NCI-H146 treated with DMSO at 0.1 percent for 48 hours (cell line): ENCODE data around the gene EGLN3.

Experiments
- DNase-seq: peaks from one replicate; lab custom pipeline; 2025; ENCODE audit not compliant: unreplicated experiment; lab: John Stamatoyannopoulos, UW

Gene EGLN3

GRCh38 chr14:33915682-33916081 is 35.2 kb downstream of the EGLN3 start:
- no peak for DNase-seq

GRCh38 chr14:33914676-33915516 is 36.0 kb downstream of the EGLN3 start:
- no peak for DNase-seq

GRCh38 chr14:33911046-33911445 is 39.8 kb downstream of the EGLN3 start:
- no peak for DNase-seq

- no peak for DNase-seq
Observed at GRCh38 chr14:33910435-33910834, 40.4 kb downstream of the EGLN3 start.

DNA sequence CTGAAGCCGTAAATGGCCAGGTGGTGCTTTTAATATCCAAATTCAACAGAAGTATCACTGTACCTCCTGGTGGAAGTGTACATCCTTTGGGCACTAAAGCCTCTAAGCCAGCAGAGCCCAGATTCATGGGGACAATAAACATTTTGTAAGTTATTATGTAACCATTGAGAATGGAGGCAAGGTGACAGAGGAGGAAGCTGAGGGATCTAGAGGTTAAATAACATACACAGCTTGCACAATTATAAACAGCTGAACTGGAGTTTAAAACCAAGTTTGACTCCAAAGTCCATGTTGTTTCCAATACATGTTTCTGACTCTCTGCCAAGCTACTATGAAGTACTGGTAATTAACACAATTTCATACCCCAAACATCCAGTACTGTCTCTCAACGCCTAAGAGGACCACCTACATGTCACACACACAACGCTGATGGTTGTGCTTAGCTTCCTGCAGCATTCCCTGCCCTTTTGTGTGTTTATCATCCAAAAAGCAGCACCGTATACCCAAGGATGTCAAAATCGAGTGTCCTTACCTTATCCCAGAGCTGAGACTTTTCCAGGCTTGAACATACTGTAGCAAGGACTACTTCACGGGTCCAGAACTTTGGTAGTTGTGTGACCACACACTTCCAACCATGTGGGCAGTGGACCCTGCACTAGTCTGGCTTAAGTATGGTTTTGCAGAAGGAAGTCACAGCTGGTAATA is 41.3 kb downstream of the EGLN3 start:
- no peak for DNase-seq

GRCh38 chr14:33908540-33909223 is 42.2 kb downstream of the EGLN3 start:
- DNase-seq: no peak

GRCh38 chr14:33906968-33907367 is 43.9 kb downstream of the EGLN3 start:
- no peak for DNase-seq

GRCh38 chr14:33904609-33905008 is 46.3 kb downstream of the EGLN3 start:
- no peak for DNase-seq

DNA sequence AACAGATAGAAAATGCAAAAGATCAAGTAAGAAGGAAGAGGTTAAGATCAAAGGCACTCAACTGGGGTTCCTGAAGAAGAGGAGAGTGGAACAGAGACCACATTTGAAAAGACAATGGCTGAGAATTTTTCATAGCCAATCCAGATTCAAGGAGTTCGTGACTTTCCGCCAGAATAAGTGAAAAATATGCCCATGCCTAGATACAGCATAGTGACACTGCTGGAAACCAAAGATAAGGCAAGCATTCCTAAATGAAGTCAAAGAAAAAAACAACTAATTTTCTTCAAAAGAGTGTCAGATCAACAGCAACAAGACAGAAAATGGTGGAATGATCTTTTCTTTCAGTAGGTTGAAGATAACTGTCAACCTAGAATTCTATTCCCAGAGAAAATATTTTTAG is 47.5 kb downstream of the EGLN3 start:
- no peak for DNase-seq

GRCh38 chr14:33902363-33902762 is 48.5 kb downstream of the EGLN3 start:
- no peak for DNase-seq

- no peak for DNase-seq
Observed at GRCh38 chr14:33901426-33902155, 49.3 kb downstream of the EGLN3 start.

GRCh38 chr14:33900706-33901105 is 50.2 kb downstream of the EGLN3 start:
- no peak for DNase-seq

- no peak for DNase-seq
Observed at GRCh38 chr14:33899723-33900341, 51.0 kb downstream of the EGLN3 start.

DNA sequence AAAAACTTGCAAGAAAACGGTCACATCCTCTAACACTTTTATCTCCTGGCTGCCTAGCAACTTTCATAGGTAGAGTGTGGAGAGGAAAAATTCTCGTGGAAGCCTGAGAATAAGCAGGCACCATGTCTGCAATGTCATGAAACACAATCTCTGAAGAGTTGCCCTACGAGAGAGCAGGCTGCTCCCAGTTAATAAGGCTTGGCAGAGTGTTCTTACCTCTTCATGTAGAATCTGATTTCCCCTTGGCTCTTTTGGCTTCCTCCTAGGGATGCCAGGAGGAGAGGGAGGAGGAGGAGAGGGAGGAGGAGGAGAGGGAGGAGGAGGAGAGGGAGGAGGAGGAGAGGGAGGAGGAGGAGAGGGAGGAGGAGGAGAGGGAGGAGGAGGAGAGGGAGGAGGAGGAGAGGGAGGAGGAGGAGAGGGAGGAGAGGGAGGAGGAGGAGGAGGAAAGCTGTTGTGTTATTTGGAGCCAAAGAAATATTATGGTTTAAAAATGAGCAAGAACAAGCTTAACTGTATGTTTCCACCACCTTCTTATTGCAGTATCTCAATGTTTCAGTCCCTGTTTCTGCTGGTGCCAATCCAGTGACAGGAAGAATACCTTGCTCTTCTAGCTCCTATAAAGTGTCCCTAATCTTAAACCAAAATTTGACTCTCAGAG is 52.9 kb downstream of the EGLN3 start:
- no peak for DNase-seq

GRCh38 chr14:33897382-33897781 is 53.5 kb downstream of the EGLN3 start:
- no peak for DNase-seq

DNA sequence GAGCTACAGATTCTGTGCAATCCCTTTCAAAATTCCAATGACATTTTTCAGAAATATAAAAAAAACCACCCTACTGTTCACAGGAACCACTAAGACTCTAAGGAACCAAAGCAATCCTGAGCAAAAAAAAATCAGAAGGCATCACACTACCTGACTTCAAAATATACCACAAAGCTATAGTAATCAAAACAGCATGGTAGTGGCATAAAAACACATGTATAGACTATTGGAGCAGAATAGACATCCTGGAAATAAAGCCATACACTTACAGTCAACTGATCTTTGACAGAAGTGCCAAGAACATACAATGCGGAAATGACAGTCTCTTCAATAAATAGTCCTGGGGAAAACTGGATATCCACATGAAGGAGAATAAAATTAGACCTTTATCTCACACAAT is 56.5 kb downstream of the EGLN3 start:
- no peak for DNase-seq

DNA sequence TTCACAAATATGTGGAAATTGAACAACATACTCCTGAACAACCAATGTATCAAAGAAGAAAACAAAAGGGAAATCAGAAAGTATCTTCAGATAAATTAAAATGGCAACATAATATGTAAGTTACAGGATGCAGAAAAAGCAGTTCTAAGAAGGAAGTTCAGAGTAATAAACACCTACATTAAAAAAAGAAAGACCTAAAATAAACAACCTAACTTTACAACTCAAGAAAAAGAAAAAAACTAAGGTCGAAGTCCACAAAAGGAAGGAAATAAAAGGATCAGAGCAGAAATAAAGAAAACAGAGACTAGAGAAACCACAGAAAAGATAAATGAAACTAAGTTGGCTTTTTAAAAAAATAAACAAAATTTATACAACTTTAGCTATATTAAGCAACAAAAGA is 59.2 kb downstream of the EGLN3 start:
- DNase-seq: no peak

DNA sequence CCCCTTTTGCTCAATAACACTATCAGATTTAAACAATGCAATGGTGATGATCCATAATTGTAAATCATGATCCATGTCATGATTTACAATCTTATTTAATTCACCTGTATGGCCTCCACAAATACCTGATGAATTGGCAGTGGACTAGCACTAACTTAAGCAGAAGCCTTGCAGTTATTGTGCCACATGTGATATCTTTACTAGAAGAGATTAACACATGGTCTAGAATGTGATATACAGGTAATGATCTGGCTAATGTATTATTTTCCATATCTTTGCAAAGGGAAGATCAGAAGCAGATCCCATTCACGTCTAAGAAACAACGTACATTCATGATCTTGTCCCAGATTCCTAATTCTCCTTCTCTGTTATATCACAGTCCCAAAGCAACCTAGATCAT is 66.0 kb downstream of the EGLN3 start:
- DNase-seq: no peak

- no peak for DNase-seq
Observed at GRCh38 chr14:33880330-33880729, 70.5 kb downstream of the EGLN3 start.

DNA sequence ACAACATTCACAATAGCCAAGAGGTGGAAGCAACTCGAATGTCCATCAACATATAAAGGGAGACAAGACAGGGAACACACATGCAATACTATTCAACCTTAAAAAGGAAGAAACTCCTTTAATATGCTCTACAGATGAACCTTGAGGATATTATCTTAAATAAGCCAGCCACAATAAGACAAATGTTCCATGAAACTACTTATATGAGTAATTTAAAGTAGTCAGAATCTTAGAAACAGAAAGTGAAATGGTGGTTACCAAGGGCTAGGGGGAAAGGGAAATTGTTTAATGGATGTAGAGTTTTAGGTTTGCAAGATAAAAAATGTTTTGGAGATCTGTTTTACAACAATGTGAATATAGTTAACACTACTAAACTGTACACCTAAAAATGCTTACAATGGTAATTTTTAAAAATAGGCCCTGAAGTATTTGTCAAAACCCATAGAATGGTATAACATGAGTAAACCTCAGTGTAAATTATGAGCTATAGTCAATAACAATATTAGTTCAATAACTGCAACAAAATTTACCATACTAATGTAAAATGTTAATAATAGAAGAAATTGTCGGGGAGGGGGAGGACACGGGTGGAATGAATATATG is 71.1 kb downstream of the EGLN3 start:
- DNase-seq: no peak
